H1 (cell line): ENCODE data around the gene MAP1B. TPM values are rescaled to one million over a fixed set of nuclear protein-coding genes. Genes with fewer than 3 reads are reported as not detected.

Experiments used
- CTCF ChIA-PET: fragments of 300-600 bp; sonication (Branson Sonifier 250); formaldehyde crosslinking; loops from one replicate; lab custom pipeline; 2021; ENCODE audit not compliant: partially characterized antibody; lab: Charles Lee
- POLR2A ChIA-PET: fragments of 300-600 bp; sonication (Branson Sonifier 250); formaldehyde crosslinking; loops from one replicate; lab custom pipeline; 2021; ENCODE audit warnings: inconsistent platforms; ENCODE audit not compliant: partially characterized antibody; lab: Charles Lee
- DNase-seq, 2 experiments: peaks; one replicate each; pipeline versions ENCODE4 v3.0.0 to v3.0.0-alpha.2; 2010 to 2022; ENCODE audit warnings: low spot score in 2 of 2, low read depth in 1 of 2, mixed read lengths in 1 of 2
- FAIRE-seq: peaks from 2 replicates; lab custom pipeline; 2011; peaks lifted over from hg19 to GRCh38; lab: Jason Lieb, UNC
- H2AFZ ChIP-seq: 2 replicates; pipeline ENCODE4 v1.8.1; 2012; ENCODE audit warnings: low read length, inconsistent platforms
- H2AK5ac ChIP-seq: 2 replicates; pipeline ENCODE4 v1.6.1; 2013; ENCODE audit warnings: low read depth, low read length
- H2BK120ac ChIP-seq: replicated peaks from 2 replicates; pipeline ENCODE3; 2013; ENCODE audit warnings: low read depth, low read length, inconsistent platforms
- H2BK12ac ChIP-seq: 2 replicates; pipeline ENCODE4 v1.6.1; 2013; ENCODE audit warnings: low read depth, low read length
- H2BK15ac ChIP-seq: 2 replicates; pipeline ENCODE4 v1.6.1; 2013; ENCODE audit warnings: low read length
- H2BK20ac ChIP-seq: 2 replicates; pipeline ENCODE4 v1.6.1; 2013; ENCODE audit warnings: low read length
- H2BK5ac ChIP-seq: 2 replicates; pipeline ENCODE4 v1.6.1; 2013; ENCODE audit warnings: low read depth, low read length
- H3K14ac ChIP-seq: 2 replicates; pipeline ENCODE4 v1.6.1; 2013; ENCODE audit warnings: inconsistent platforms; ENCODE audit not compliant: insufficient read length
- H3K18ac ChIP-seq: 2 replicates; pipeline ENCODE4 v1.6.1; 2013; ENCODE audit warnings: low read length; ENCODE audit errors: extremely low read depth
- H3K23ac ChIP-seq: 2 replicates; pipeline ENCODE4 v1.6.1; 2013; ENCODE audit warnings: inconsistent platforms; ENCODE audit not compliant: insufficient read length
- H3K23me2 ChIP-seq: 2 replicates; pipeline ENCODE4 v1.6.1; 2013; ENCODE audit warnings: low read depth, low read length
- H3K27ac ChIP-seq: 2 replicates; pipeline ENCODE4 v1.6.1; 2011; ENCODE audit warnings: low read depth, low read length, inconsistent platforms
- H3K27me3 ChIP-seq, 4 experiments: replicated peaks in 1 of 4; 1 replicate in 1 of 4; 2 replicates in 3 of 4; pipeline versions ENCODE4 v1.6.1 to v1.8.1; 2011 to 2013; ENCODE audit warnings: low read length in 3 of 4, mild to moderate bottlenecking in 3 of 4, inconsistent platforms in 2 of 4, mixed read lengths in 2 of 4, moderate library complexity in 1 of 4; ENCODE audit not compliant: control insufficient read depth in 3 of 4, insufficient read depth in 3 of 4; ENCODE audit errors: extremely low read depth in 1 of 4
- H3K36me3 ChIP-seq, 4 experiments: 2 replicates each; pipeline versions ENCODE4 v1.6.1 to v1.8.1; 2011 to 2013; ENCODE audit warnings: mild to moderate bottlenecking in 4 of 4, low read length in 3 of 4, moderate library complexity in 2 of 4, control low read depth in 1 of 4, inconsistent platforms in 1 of 4; ENCODE audit not compliant: insufficient read depth in 4 of 4, control insufficient read depth in 2 of 4
- H3K4ac ChIP-seq: replicated peaks from 2 replicates; pipeline ENCODE3; 2013; ENCODE audit warnings: low read length, low read depth, mixed read lengths, inconsistent platforms; ENCODE audit not compliant: insufficient read length
- H3K4me1 ChIP-seq, 4 experiments: replicated peaks in 1 of 4; 1 replicate in 1 of 4; 2 replicates in 3 of 4; pipeline versions ENCODE4 v1.6.1 to v1.8.1; 2011 to 2013; ENCODE audit warnings: low read length in 3 of 4, inconsistent platforms in 2 of 4, mixed read lengths in 1 of 4; ENCODE audit not compliant: insufficient read depth in 4 of 4, control insufficient read depth in 3 of 4
- H3K4me2 ChIP-seq, 2 experiments: 2 replicates each; pipeline versions ENCODE4 v1.6.1 to v1.8.1; 2011 to 2013; ENCODE audit warnings: low read depth in 2 of 2, low read length in 2 of 2, control low read depth in 1 of 2, inconsistent platforms in 1 of 2, mild to moderate bottlenecking in 1 of 2; ENCODE audit not compliant: insufficient read depth in 1 of 2
- H3K4me3 ChIP-seq, 4 experiments: fragments of 200-600, 300-600 bp in 1 of 4; sonication (generic), shearing (Covaris generic), sonication (Bioruptor Twin) in 1 of 4; 2 replicates each; pipeline versions ENCODE4 v1.5.1 to v1.8.1; 2011 to 2016; ENCODE audit warnings: low read length in 4 of 4, low read depth in 3 of 4, control low read depth in 2 of 4, inconsistent platforms in 2 of 4, mild to moderate bottlenecking in 2 of 4, mixed read lengths in 1 of 4, moderate library complexity in 1 of 4; ENCODE audit not compliant: insufficient read depth in 2 of 4; ENCODE audit errors: extremely low read depth in 1 of 4
- H3K56ac ChIP-seq: replicated peaks from 2 replicates; pipeline ENCODE3; 2013; ENCODE audit warnings: low read depth, mild to moderate bottlenecking, mixed read lengths, low read length, inconsistent platforms; ENCODE audit not compliant: insufficient read length
- H3K79me1 ChIP-seq: 2 replicates; pipeline ENCODE4 v1.6.1; 2013; ENCODE audit warnings: low read depth, low read length, control low read depth
- H3K79me2 ChIP-seq, 2 experiments: 2 replicates each; pipeline versions ENCODE4 v1.6.1 to v1.8.1; 2012 to 2013; ENCODE audit warnings: low read length in 2 of 2, mild to moderate bottlenecking in 2 of 2, inconsistent platforms in 1 of 2; ENCODE audit not compliant: insufficient read depth in 2 of 2, control insufficient read depth in 1 of 2
- H3K9ac ChIP-seq, 4 experiments: replicated peaks in 1 of 4; 1 replicate in 1 of 4; 2 replicates in 3 of 4; pipeline versions ENCODE4 v1.6.1 to v1.8.1; 2011 to 2013; ENCODE audit warnings: low read depth in 3 of 4, low read length in 3 of 4, control low read depth in 2 of 4, mild to moderate bottlenecking in 2 of 4, moderate library complexity in 2 of 4, inconsistent platforms in 1 of 4; ENCODE audit errors: extremely low read depth in 1 of 4
- H3K9me3 ChIP-seq, 2 experiments: 2 replicates each; pipeline versions ENCODE4 v1.6.1 to v1.8.1; 2012 to 2013; ENCODE audit warnings: mild to moderate bottlenecking in 2 of 2, moderate library complexity in 2 of 2, control low read depth in 1 of 2, inconsistent platforms in 1 of 2, low read depth in 1 of 2, low read length in 1 of 2, mixed read lengths in 1 of 2; ENCODE audit not compliant: insufficient read depth in 2 of 2
- H4K20me1 ChIP-seq, 2 experiments: replicated peaks in 1 of 2; 2 replicates each; pipeline versions ENCODE3 to v1.8.1; 2011 to 2013; ENCODE audit warnings: inconsistent platforms in 2 of 2, low read length in 2 of 2, mild to moderate bottlenecking in 1 of 2; ENCODE audit not compliant: insufficient read depth in 2 of 2, control insufficient read depth in 1 of 2
- H4K5ac ChIP-seq: 2 replicates; pipeline ENCODE4 v1.6.1; 2013; ENCODE audit warnings: low read length, low read depth, mixed read lengths, inconsistent platforms; ENCODE audit not compliant: insufficient read length
- H4K8ac ChIP-seq: 2 replicates; pipeline ENCODE4 v1.8.0; 2013; ENCODE audit warnings: mild to moderate bottlenecking, moderate library complexity, low read length, inconsistent platforms; ENCODE audit not compliant: insufficient read depth; ENCODE audit errors: extremely low read depth
- H4K91ac ChIP-seq: replicated peaks from 2 replicates; pipeline ENCODE3; 2013; ENCODE audit warnings: low read length, mixed read lengths, inconsistent platforms; ENCODE audit not compliant: insufficient read length
- ATF2 ChIP-seq: IDR thresholded peaks from 2 replicates; pipeline ENCODE4 v1.6.1; 2012; ENCODE audit warnings: low read length, inconsistent platforms
- BRCA1 ChIP-seq: IDR thresholded peaks from 2 replicates; pipeline ENCODE4 v1.6.1; 2012; ENCODE audit warnings: low read depth, low read length, improper control_type of control experiment
- E2F6 ChIP-seq: IDR thresholded peaks from 2 replicates; pipeline ENCODE4 v1.6.1; 2012; ENCODE audit warnings: inconsistent platforms
- HDAC6 ChIP-seq: IDR thresholded peaks from one replicate; pipeline ENCODE4 v1.7.1; 2012; ENCODE audit warnings: low read depth, mild to moderate bottlenecking, inconsistent platforms, low read length, moderate library complexity
- JUN ChIP-seq: IDR thresholded peaks from 2 replicates; pipeline ENCODE4 v1.6.1; 2011; ENCODE audit warnings: low read depth, mild to moderate bottlenecking, improper control_type of control experiment, low read length
- KDM5A ChIP-seq: fragments of 200-600 bp; IDR thresholded peaks from 2 replicates; pipeline ENCODE4 v1.7.1; 2012; ENCODE audit warnings: mild to moderate bottlenecking, low read length, inconsistent platforms, mixed read lengths
- NRF1 ChIP-seq: IDR thresholded peaks from 2 replicates; pipeline ENCODE4 v1.6.1; 2011; ENCODE audit warnings: mild to moderate bottlenecking, low read depth, low read length, improper control_type of control experiment
- RAD21 ChIP-seq, 2 experiments: IDR thresholded peaks in 1 of 2; conservative IDR thresholded peaks in 1 of 2; 2 replicates each; pipeline ENCODE4 v1.6.1; 2011; ENCODE audit warnings: low read depth in 2 of 2, low read length in 2 of 2, improper control_type of control experiment in 1 of 2, inconsistent platforms in 1 of 2, mild to moderate bottlenecking in 1 of 2, moderate library complexity in 1 of 2
- SIN3A ChIP-seq, 2 experiments: IDR thresholded peaks in 1 of 2; conservative IDR thresholded peaks in 1 of 2; 2 replicates each; pipeline ENCODE4 v1.6.1; 2011 to 2012; ENCODE audit warnings: low read length in 2 of 2, improper control_type of control experiment in 1 of 2, low read depth in 1 of 2, mild to moderate bottlenecking in 1 of 2
- SIX5 ChIP-seq: IDR thresholded peaks from 2 replicates; pipeline ENCODE4 v1.6.1; 2011; ENCODE audit warnings: mild to moderate bottlenecking, low read depth, low read length
- WGBS, 2 experiments: shearing (Covaris generic) in 1 of 2; methylation state at CpG; one replicate each; pipeline versions ENCODE4 v1.1.6 to v1.1.7; 2013 to 2015; ENCODE audit warnings: low lambda C conversion rate in 2 of 2, mixed read lengths in 2 of 2, inconsistent platforms in 1 of 2, low coverage in 1 of 2, missing lambda C conversion rate in 1 of 2; ENCODE audit not compliant: insufficient replicate concordance in 2 of 2, insufficient coverage in 1 of 2, insufficient read length in 1 of 2; ENCODE audit errors: extremely low coverage in 1 of 2, missing lambda C conversion rate in 1 of 2; 5-methylcytosine and 5-hydroxymethylcytosine counted together
- polyA plus RNA-seq, 7 experiments: library from polyadenylated mRNA; depleted of rRNA in 3 of 7; stranded (reverse) in 5 of 7; unstranded in 2 of 7; fragments of >200 nt in 5 of 7; fragments of 200-250 nt in 2 of 7; gene quantifications; 1 replicate in 5 of 7; 2 replicates in 1 of 7; 4 replicates in 1 of 7; pipeline versions ENCODE4 v1.2.1 to v1.2.3, GENCODE V29; 2011 to 2013; ENCODE audit warnings: missing spikeins in 2 of 7, mixed read lengths in 2 of 7
- total RNA-seq: library from RNA; stranded (reverse); fragmentation: NEBNext Ultra II Directional; extraction: Animal tissue kit (Norgen Biotek cat#: 25700); gene quantifications from 2 replicates; pipeline ENCODE4 v1.2.1, GENCODE V29; 2021

The MAP1B gene
- total and polyA plus RNA-seq, 2 of the 8 experiments (the other 6 are each of a cell fraction or from before 2014, with no cell fraction given): 24.5 to 120 TPM

GRCh38 chr5:72163349-72163983 is 56.2 kb downstream of the MAP1B start:
- 0 out of 4 replicates have a peak, but pooled peaks cover 0 to 2% of the 10 kb centered on the region in 2 experiments for H3K79me2 ChIP-seq
- TF ChIP-seq HDAC6 (no peak), KDM5A (no peak), JUN (no peak), NRF1 (no peak), SIX5 (no peak), ATF2 (no peak), E2F6 (no peak), SIN3A (conservative IDR thresholded peaks at IDR 0.05 in 1 of 2, IDR thresholded peaks at IDR 0.05 in 1 of 2; ENCODE audit: low read depth in 1 of 2, low read length in 2 of 2) (no peak), BRCA1 (no peak), RAD21 (IDR thresholded peaks at IDR 0.05 in 1 of 2, conservative IDR thresholded peaks at IDR 0.05 in 1 of 2; ENCODE audit: low read depth in 2 of 2, low read length in 2 of 2) (no peak)

More at GRCh38 chr5:72163349-72163983, 56.2 kb downstream of the MAP1B start:
- H4K91ac ChIP-seq: no peak overlapping the region
- H4K8ac ChIP-seq: no peak overlapping the region
- no peak overlapping the region for H2BK15ac ChIP-seq
- H2BK12ac ChIP-seq: no peak overlapping the region
- H3K4me2 ChIP-seq: no peak overlapping the region
- no peak overlapping the region for H2AFZ ChIP-seq
- no peak overlapping the region for H3K27ac ChIP-seq
- 91% methylated on average over 2 of the region's 2 CpGs; no CpG with 5 or more reads in 1 of the 2 experiments for WGBS, 2 experiments
- H3K23ac ChIP-seq: no peak overlapping the region
- H3K56ac ChIP-seq: no peak overlapping the region
- ChIA-PET POLR2A (interaction anchor here (1.3 kb wide), 1 partner anchor 9 kb away, joined by 7 read pairs; no protein-coding TSS in a partner anchor), CTCF (no interaction called here)
- no peak overlapping the region for H2BK5ac ChIP-seq
- H3K4ac ChIP-seq: no peak overlapping the region
- no peak overlapping the region for H2BK120ac ChIP-seq
- no peak overlapping the region for H3K9ac ChIP-seq
- no peaks in the 10 kb centered on the region for H4K20me1 ChIP-seq
- no peak overlapping the region for H2BK20ac ChIP-seq
- no peak overlapping the region for H3K14ac ChIP-seq
- H3K79me1 ChIP-seq: 0 out of 2 replicates have a peak, but pooled peaks cover 4% of the 10 kb centered on the region
- no peak for DNase-seq
- H3K36me3 ChIP-seq: no peaks in the 10 kb centered on the region; a peak in 1 of 8 replicates
- no peak overlapping the region for H2AK5ac ChIP-seq
- H3K27me3 ChIP-seq: no peaks in the 10 kb centered on the region
- no peak overlapping the region for H3K4me3 ChIP-seq
- no peak overlapping the region for H4K5ac ChIP-seq
- H3K9me3 ChIP-seq: no peaks in the 10 kb centered on the region
- FAIRE-seq: no peak
- no peak overlapping the region for H3K18ac ChIP-seq
- peaks cover 2 to 23% (median 16%) of the 10 kb centered on the region in 4 experiments; a peak in 6 of 7 replicates for H3K4me1 ChIP-seq
- no peaks in the 10 kb centered on the region for H3K23me2 ChIP-seq
